ENCODE data around the gene ZEB2.

ZEB2 gene

GRCh38 chr2:144503242-144503641 is 16.7 kb downstream of the ZEB2 start:
- Histone ChIP-seq H3K9me2 (ENCODE audit: low read depth, low read length) (no peaks in the 10 kb centered on the region), H3K79me2 (ENCODE audit: insufficient read depth, low read length) (peaks cover 24% of the 10 kb centered on the region), H3K9me3 (ENCODE audit: low read length) (no peaks in the 10 kb centered on the region), H3K27ac (ENCODE audit: low read depth, low read length, poor library complexity, severe bottlenecking) (peak overlapping the region; percentile 83), H2AFZ (ENCODE audit: low read length) (no peak overlapping the region), H3K4me3 (ENCODE audit: low read depth, low read length, poor library complexity, severe bottlenecking) (no peak overlapping the region), H4K20me1 (ENCODE audit: insufficient read depth, low read length) (no peaks in the 10 kb centered on the region), H3K27me3 (ENCODE audit: insufficient read depth, low read length) (no peaks in the 10 kb centered on the region), H3K4me1 (ENCODE audit: insufficient read depth, low read length, severe bottlenecking) (peaks cover 66% of the 10 kb centered on the region), H3K4me2 (ENCODE audit: low read length) (peak overlapping the region; percentile 77), H3K36me3 (ENCODE audit: insufficient read depth, low read length) (peaks cover 25% of the 10 kb centered on the region), H3F3A (ENCODE audit: insufficient read depth, low read length) (0 out of 2 replicates have a peak, but pooled peaks cover 3% of the 10 kb centered on the region), H3K9ac (ENCODE audit: low read length) (peak overlapping the region; percentile 58)
- TF ChIP-seq CTCF (IDR thresholded peaks at IDR 0.05; ENCODE audit: low read length) (no peak), EZH2 (IDR thresholded peaks at IDR 0.05; ENCODE audit: borderline replicate concordance, low read length) (no peak)

GRCh38 chr2:144502369-144502768 is 17.6 kb downstream of the ZEB2 start:
- no peaks in the 10 kb centered on the region for H3K27me3 ChIP-seq (ENCODE audit: insufficient read depth, low read length)
- H3K9me2 ChIP-seq (ENCODE audit: low read depth, low read length), result no peaks in the 10 kb centered on the region
- peaks cover 26% of the 10 kb centered on the region for H3K79me2 ChIP-seq (ENCODE audit: insufficient read depth, low read length)
- H3K36me3 ChIP-seq (ENCODE audit: insufficient read depth, low read length), result peaks cover 27% of the 10 kb centered on the region
- H3K9me3 ChIP-seq (ENCODE audit: low read length), result no peaks in the 10 kb centered on the region
- no peak overlapping the region for H3K4me2 ChIP-seq (ENCODE audit: low read length)
- H3K4me1 ChIP-seq (ENCODE audit: insufficient read depth, low read length, severe bottlenecking), result peaks cover 58% of the 10 kb centered on the region
- H3K27ac ChIP-seq (ENCODE audit: low read depth, low read length, poor library complexity, severe bottlenecking), result peak overlapping the region; percentile 1
- no peaks in the 10 kb centered on the region for H4K20me1 ChIP-seq (ENCODE audit: insufficient read depth, low read length)
- no peak for TF ChIP-seq CTCF (IDR thresholded peaks at IDR 0.05; ENCODE audit: low read length)
- TF ChIP-seq EZH2 (IDR thresholded peaks at IDR 0.05; ENCODE audit: borderline replicate concordance, low read length), result no peak
- no peak overlapping the region for H3K9ac ChIP-seq (ENCODE audit: low read length)
- H3K4me3 ChIP-seq (ENCODE audit: low read depth, low read length, poor library complexity, severe bottlenecking), result no peak overlapping the region
- H3F3A ChIP-seq (ENCODE audit: insufficient read depth, low read length), result no peaks in the 10 kb centered on the region
- no peak overlapping the region for H2AFZ ChIP-seq (ENCODE audit: low read length)

- Histone ChIP-seq H3K4me3 (ENCODE audit: low read depth, low read length, poor library complexity, severe bottlenecking) (no peak overlapping the region), H3K9me3 (ENCODE audit: low read length) (no peaks in the 10 kb centered on the region), H3K4me1 (ENCODE audit: insufficient read depth, low read length, severe bottlenecking) (peaks cover 58% of the 10 kb centered on the region), H3K36me3 (ENCODE audit: insufficient read depth, low read length) (peaks cover 27% of the 10 kb centered on the region), H3F3A (ENCODE audit: insufficient read depth, low read length) (no peaks in the 10 kb centered on the region), H3K79me2 (ENCODE audit: insufficient read depth, low read length) (peaks cover 30% of the 10 kb centered on the region), H3K27ac (ENCODE audit: low read depth, low read length, poor library complexity, severe bottlenecking) (peak overlapping the region; percentile 1), H3K4me2 (ENCODE audit: low read length) (no peak overlapping the region), H3K27me3 (ENCODE audit: insufficient read depth, low read length) (no peaks in the 10 kb centered on the region), H4K20me1 (ENCODE audit: insufficient read depth, low read length) (no peaks in the 10 kb centered on the region), H3K9me2 (ENCODE audit: low read depth, low read length) (no peaks in the 10 kb centered on the region), H2AFZ (ENCODE audit: low read length) (no peak overlapping the region), H3K9ac (ENCODE audit: low read length) (no peak overlapping the region)
- TF ChIP-seq EZH2 (IDR thresholded peaks at IDR 0.05; ENCODE audit: borderline replicate concordance, low read length), result no peak
Measured at GRCh38 chr2:144501627-144502026, 18.3 kb downstream of the ZEB2 start.

- H3K27me3 ChIP-seq (ENCODE audit: insufficient read depth, low read length), result no peaks in the 10 kb centered on the region
- H3K9ac ChIP-seq (ENCODE audit: low read length), result no peak overlapping the region
- no peak overlapping the region for H2AFZ ChIP-seq (ENCODE audit: low read length)
- H3K4me1 ChIP-seq (ENCODE audit: insufficient read depth, low read length, severe bottlenecking), result peaks cover 58% of the 10 kb centered on the region
- no peak overlapping the region for H3K27ac ChIP-seq (ENCODE audit: low read depth, low read length, poor library complexity, severe bottlenecking)
- TF ChIP-seq CTCF (IDR thresholded peaks at IDR 0.05; ENCODE audit: low read length) (no peak), EZH2 (IDR thresholded peaks at IDR 0.05; ENCODE audit: borderline replicate concordance, low read length) (no peak)
- H3K4me2 ChIP-seq (ENCODE audit: low read length), result no peak overlapping the region
- H3K36me3 ChIP-seq (ENCODE audit: insufficient read depth, low read length), result peaks cover 27% of the 10 kb centered on the region
- H3K79me2 ChIP-seq (ENCODE audit: insufficient read depth, low read length), result peaks cover 27% of the 10 kb centered on the region; the same call in 1 of the 2 replicates
- no peaks in the 10 kb centered on the region for H3K9me3 ChIP-seq (ENCODE audit: low read length)
- no peak overlapping the region for H3K4me3 ChIP-seq (ENCODE audit: low read depth, low read length, poor library complexity, severe bottlenecking)
- H4K20me1 ChIP-seq (ENCODE audit: insufficient read depth, low read length), result no peaks in the 10 kb centered on the region
- no peaks in the 10 kb centered on the region for H3F3A ChIP-seq (ENCODE audit: insufficient read depth, low read length)
- H3K9me2 ChIP-seq (ENCODE audit: low read depth, low read length), result no peaks in the 10 kb centered on the region
Measured at GRCh38 chr2:144501118-144501517, 18.8 kb downstream of the ZEB2 start.
